ENCODE measurements around the gene TESK1.

DNA sequence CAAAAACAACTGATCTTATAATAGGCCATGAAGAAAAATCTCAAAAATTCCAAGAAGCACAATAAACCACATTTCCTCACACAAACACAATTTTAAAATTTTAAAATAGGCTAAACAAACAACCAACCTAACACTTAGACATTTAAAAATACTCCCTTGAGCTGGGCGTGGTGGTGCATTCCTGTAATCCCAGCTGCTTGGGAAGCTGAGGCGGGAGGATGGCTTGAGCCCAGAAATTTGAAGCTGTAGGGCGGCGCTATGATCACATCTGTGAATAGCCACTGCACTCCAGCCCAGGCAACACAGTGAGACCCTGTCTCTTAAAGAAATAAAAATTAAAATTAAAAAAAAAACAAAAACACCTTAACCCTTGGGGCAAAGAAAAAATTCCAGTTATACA lies 36.9 kb upstream of the TESK1 start:
- TF ChIP-seq ZNF384 (IDR thresholded peaks at IDR 0.05) = no peak
- no peak for TF ChIP-seq SUZ12 (IDR thresholded peaks at IDR 0.05)

Measured in HEK293T (cell line).